GM21825 (cell line): ENCODE data around the gene ITGAV.

Experiments
- ATAC-seq: cut with Tn5 transposase; IDR thresholded peaks from one replicate; pipeline ENCODE4 v1.9.1; 2021; ENCODE audit warnings: mild to moderate bottlenecking, moderate library complexity; ENCODE audit not compliant: unreplicated experiment

ITGAV gene

GRCh38 chr2:186716004-186716403, 126.1 kb downstream of the ITGAV start:
- ATAC-seq = no peak

- ATAC-seq = no peak
Measured at GRCh38 chr2:186716899-186717298, 127.0 kb downstream of the ITGAV start.

GRCh38 chr2:186717320-186718007, 127.6 kb downstream of the ITGAV start:
- no peak for ATAC-seq

- ATAC-seq = no peak
Measured at GRCh38 chr2:186718122-186718521, 128.3 kb downstream of the ITGAV start.

- ATAC-seq = no peak
Measured at GRCh38 chr2:186718903-186719302, 129.0 kb downstream of the ITGAV start.

- ATAC-seq = no peak
Measured at GRCh38 chr2:186721956-186722355, 132.1 kb downstream of the ITGAV start.

- no peak for ATAC-seq
Measured at GRCh38 chr2:186724736-186725135, 134.9 kb downstream of the ITGAV start.

- ATAC-seq = no peak
Measured at GRCh38 chr2:186725783-186726182, 135.9 kb downstream of the ITGAV start.

- no peak for ATAC-seq
Measured at GRCh38 chr2:186726938-186727337, 137.1 kb downstream of the ITGAV start.

- ATAC-seq = no peak
Measured at GRCh38 chr2:186728631-186729030, 138.8 kb downstream of the ITGAV start.
